OCI-LY1 (cell line): Measurements from ENCODE around the gene ZBTB7C.

Experiments used
- H2AFZ ChIP-seq: fragments of 200-600 bp; sonication (generic), shearing (Covaris generic); 2 replicates; pipeline ENCODE4 v1.6.0; 2014; ENCODE audit warnings: antibody characterized with exemption, mild to moderate bottlenecking, low read length
- H3F3A ChIP-seq: fragments of 200-600 bp; sonication (generic), shearing (Covaris generic); 2 replicates; pipeline ENCODE4 v1.6.0; 2014; ENCODE audit warnings: mild to moderate bottlenecking, antibody characterized with exemption, low read length, moderate library complexity; ENCODE audit not compliant: insufficient read depth
- H3K27ac ChIP-seq: fragments of 200-600 bp; sonication (generic); 2 replicates; pipeline ENCODE4 v1.5.1; 2014; ENCODE audit warnings: low read length, mixed run types, mild to moderate bottlenecking, low read depth; ENCODE audit not compliant: poor library complexity, severe bottlenecking
- H3K27me3 ChIP-seq: fragments of 200-600 bp; sonication (generic); 2 replicates; pipeline ENCODE4 v1.6.0; 2014; ENCODE audit warnings: antibody characterized with exemption, mild to moderate bottlenecking, low read length, moderate library complexity; ENCODE audit not compliant: insufficient read depth
- H3K36me3 ChIP-seq: fragments of 200-600 bp; sonication (generic); 2 replicates; pipeline ENCODE4 v1.6.1; 2014; ENCODE audit warnings: mild to moderate bottlenecking, antibody characterized with exemption, low read length, moderate library complexity, mixed read lengths; ENCODE audit not compliant: insufficient read depth
- H3K4me1 ChIP-seq: fragments of 200-600 bp; sonication (generic); 2 replicates; pipeline ENCODE4 v1.5.1; 2014; ENCODE audit warnings: mild to moderate bottlenecking, low read length, moderate library complexity; ENCODE audit not compliant: insufficient read depth, severe bottlenecking
- H3K4me2 ChIP-seq: fragments of 200-600 bp; sonication (generic), shearing (Covaris generic); 2 replicates; pipeline ENCODE4 v1.6.1; 2014; ENCODE audit warnings: low read length
- H3K4me3 ChIP-seq: fragments of 200-600 bp; sonication (generic); 2 replicates; pipeline ENCODE4 v1.5.1; 2014; ENCODE audit warnings: low read length, low read depth, mild to moderate bottlenecking, mixed read lengths; ENCODE audit not compliant: poor library complexity, severe bottlenecking
- H3K79me2 ChIP-seq: fragments of 200-600 bp; shearing (Covaris generic); 2 replicates; pipeline ENCODE4 v1.6.1; 2016; ENCODE audit warnings: mixed run types, low read length, mixed read lengths; ENCODE audit not compliant: insufficient read depth
- H3K9ac ChIP-seq: fragments of 200-600 bp; sonication (generic), shearing (Covaris generic); 2 replicates; pipeline ENCODE4 v1.6.1; 2014; ENCODE audit warnings: mild to moderate bottlenecking, low read length, mixed read lengths
- H3K9me2 ChIP-seq: fragments of 200-600 bp; sonication (generic), shearing (Covaris generic); 2 replicates; pipeline ENCODE4 v1.6.1; 2014; ENCODE audit warnings: low read depth, mild to moderate bottlenecking, low read length, mixed read lengths
- H3K9me3 ChIP-seq: fragments of 200-600 bp; shearing (Covaris generic); 2 replicates; pipeline ENCODE4 v1.6.1; 2014; ENCODE audit warnings: low read length, mixed read lengths
- H4K20me1 ChIP-seq: fragments of 200-600 bp; sonication (generic), shearing (Covaris generic); 2 replicates; pipeline ENCODE4 v1.6.0; 2016; ENCODE audit warnings: mild to moderate bottlenecking, low read length; ENCODE audit not compliant: insufficient read depth
- EZH2 ChIP-seq: fragments of 200-600 bp; sonication (generic), shearing (Covaris generic); IDR thresholded peaks from 2 replicates; pipeline ENCODE4 v1.8.0; 2017; ENCODE audit warnings: borderline replicate concordance, mixed run types, mild to moderate bottlenecking, antibody characterized with exemption, low read length, moderate library complexity, mixed read lengths
- TF ChIP-seq, protein P1 (sequence below): fragments of 200-600 bp; sonication (generic), shearing (Covaris generic); IDR thresholded peaks from 2 replicates; pipeline ENCODE4 v1.5.1; 2017; ENCODE audit warnings: mild to moderate bottlenecking, antibody characterized with exemption, low read length, moderate library complexity, mixed read lengths

Gene ZBTB7C

DNA sequence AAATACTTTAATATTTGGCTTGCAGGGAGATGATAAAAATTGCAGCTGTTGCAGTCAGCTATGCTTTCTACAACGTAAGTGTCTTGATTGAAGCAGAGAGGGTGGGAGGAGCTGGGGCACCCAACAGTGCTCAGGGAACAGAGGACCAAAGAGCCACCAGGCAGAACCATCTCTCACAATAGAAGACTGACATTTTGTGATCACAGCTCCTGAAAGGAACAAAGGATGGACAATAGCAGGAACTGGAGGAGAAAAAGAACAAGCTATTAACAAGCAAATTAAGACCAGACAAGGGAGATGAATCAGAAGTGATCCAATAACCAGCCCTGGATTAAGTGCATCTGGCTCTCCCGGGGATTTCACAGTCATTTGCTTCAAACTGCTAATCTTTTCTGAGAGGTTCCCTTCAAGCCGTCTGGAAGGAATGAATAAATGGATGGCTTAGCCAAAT, 413.1 kb downstream of the ZBTB7C start:
- Histone ChIP-seq H3K9me3 (peaks cover 13% of the 10 kb centered on the region), H3K4me2 (no peak overlapping the region)
- TF ChIP-seq EZH2 = no peak
- TF ChIP-seq, protein P1, sequence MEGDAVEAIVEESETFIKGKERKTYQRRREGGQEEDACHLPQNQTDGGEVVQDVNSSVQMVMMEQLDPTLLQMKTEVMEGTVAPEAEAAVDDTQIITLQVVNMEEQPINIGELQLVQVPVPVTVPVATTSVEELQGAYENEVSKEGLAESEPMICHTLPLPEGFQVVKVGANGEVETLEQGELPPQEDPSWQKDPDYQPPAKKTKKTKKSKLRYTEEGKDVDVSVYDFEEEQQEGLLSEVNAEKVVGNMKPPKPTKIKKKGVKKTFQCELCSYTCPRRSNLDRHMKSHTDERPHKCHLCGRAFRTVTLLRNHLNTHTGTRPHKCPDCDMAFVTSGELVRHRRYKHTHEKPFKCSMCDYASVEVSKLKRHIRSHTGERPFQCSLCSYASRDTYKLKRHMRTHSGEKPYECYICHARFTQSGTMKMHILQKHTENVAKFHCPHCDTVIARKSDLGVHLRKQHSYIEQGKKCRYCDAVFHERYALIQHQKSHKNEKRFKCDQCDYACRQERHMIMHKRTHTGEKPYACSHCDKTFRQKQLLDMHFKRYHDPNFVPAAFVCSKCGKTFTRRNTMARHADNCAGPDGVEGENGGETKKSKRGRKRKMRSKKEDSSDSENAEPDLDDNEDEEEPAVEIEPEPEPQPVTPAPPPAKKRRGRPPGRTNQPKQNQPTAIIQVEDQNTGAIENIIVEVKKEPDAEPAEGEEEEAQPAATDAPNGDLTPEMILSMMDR = no peak

DNA sequence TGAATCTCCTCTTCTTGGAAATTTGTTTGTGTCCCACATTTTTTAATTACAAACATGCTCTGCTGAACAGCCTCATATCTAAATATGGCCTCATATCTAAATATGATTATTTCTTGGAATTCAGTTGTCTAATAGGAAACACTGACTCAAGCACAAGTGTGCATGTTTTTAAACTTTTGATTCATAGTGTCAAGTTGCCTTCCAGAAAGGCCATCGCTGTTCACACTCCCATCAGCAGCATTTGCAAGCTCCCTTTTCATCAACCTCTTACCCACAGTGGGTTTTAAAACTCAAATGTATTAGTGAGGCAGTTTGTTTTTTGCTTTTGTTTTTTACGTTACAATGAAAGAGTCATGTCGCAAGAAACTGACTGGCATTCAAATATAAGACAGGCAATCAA, 413.5 kb downstream of the ZBTB7C start:
- H3K4me3 ChIP-seq = no peak overlapping the region
- H3K79me2 ChIP-seq = no peaks in the 10 kb centered on the region
- no peak overlapping the region for H2AFZ ChIP-seq
- no peaks in the 10 kb centered on the region; the same call in 1 of the 2 replicates for H3K27me3 ChIP-seq
- H3K9me2 ChIP-seq = no peaks in the 10 kb centered on the region
- no peaks in the 10 kb centered on the region; the same call in 1 of the 2 replicates for H3K36me3 ChIP-seq
- H3K9ac ChIP-seq = no peak overlapping the region
- no peaks in the 10 kb centered on the region for H3F3A ChIP-seq
- no peak overlapping the region for H3K27ac ChIP-seq
- H3K9me3 ChIP-seq = peaks cover 13% of the 10 kb centered on the region
- H3K4me1 ChIP-seq = no peaks in the 10 kb centered on the region
- no peaks in the 10 kb centered on the region for H4K20me1 ChIP-seq
- no peak overlapping the region for H3K4me2 ChIP-seq
- TF ChIP-seq, protein P1 = no peak
- no peak for TF ChIP-seq EZH2

More for the DNA sequence above, 413.1 kb downstream of the ZBTB7C start:
- H3F3A ChIP-seq = no peaks in the 10 kb centered on the region
- H2AFZ ChIP-seq = no peak overlapping the region
- no peaks in the 10 kb centered on the region; the same call in 1 of the 2 replicates for H3K27me3 ChIP-seq
- H3K4me1 ChIP-seq = no peaks in the 10 kb centered on the region
- H3K9me2 ChIP-seq = no peaks in the 10 kb centered on the region
- no peaks in the 10 kb centered on the region for H4K20me1 ChIP-seq
- no peaks in the 10 kb centered on the region; the same call in 1 of the 2 replicates for H3K36me3 ChIP-seq
- H3K79me2 ChIP-seq = no peaks in the 10 kb centered on the region
- no peak overlapping the region for H3K27ac ChIP-seq
- no peak overlapping the region for H3K9ac ChIP-seq
- H3K4me3 ChIP-seq = no peak overlapping the region

DNA sequence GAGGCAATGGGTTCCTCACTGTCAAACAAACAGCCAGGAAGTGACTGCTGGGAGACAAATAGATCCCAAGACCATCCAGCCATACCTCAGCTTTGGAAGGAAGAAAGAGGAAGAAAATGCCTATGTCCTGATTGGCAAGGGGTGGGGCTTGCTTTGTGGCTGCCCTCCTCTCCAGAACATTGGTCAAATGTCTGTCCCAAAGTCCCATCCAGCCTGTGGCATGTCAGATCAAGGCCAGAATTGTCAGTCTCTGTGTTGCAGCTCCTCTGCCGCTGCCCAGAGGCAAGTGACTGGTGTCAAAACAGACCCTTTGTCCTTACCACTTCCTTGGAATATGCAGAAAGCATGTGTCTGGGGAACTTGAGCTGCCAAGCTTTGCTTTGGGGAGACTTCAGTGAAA, 415.8 kb downstream of the ZBTB7C start:
- Histone ChIP-seq H3F3A (no peaks in the 10 kb centered on the region), H3K4me2 (no peak overlapping the region), H2AFZ (no peak overlapping the region), H3K27me3 (no peaks in the 10 kb centered on the region; the same call in 1 of the 2 replicates), H3K9me3 (peaks cover 13% of the 10 kb centered on the region), H4K20me1 (no peaks in the 10 kb centered on the region), H3K36me3 (no peaks in the 10 kb centered on the region; the same call in 1 of the 2 replicates), H3K27ac (no peak overlapping the region), H3K79me2 (no peaks in the 10 kb centered on the region), H3K9me2 (no peaks in the 10 kb centered on the region), H3K9ac (no peak overlapping the region), H3K4me1 (no peaks in the 10 kb centered on the region), H3K4me3 (no peak overlapping the region)
- TF ChIP-seq, protein P1 = no peak
- no peak for TF ChIP-seq EZH2
